H1 (cell line): Measurements from ENCODE around the gene C6orf62. TPM values are rescaled to one million over a fixed set of nuclear protein-coding genes. Genes with fewer than 3 reads are reported as not detected.

Experiments
- CTCF ChIA-PET: fragments of 300-600 bp; sonication (Branson Sonifier 250); formaldehyde crosslinking; loops from one replicate; lab custom pipeline; 2021; ENCODE audit not compliant: partially characterized antibody; lab: Charles Lee
- POLR2A ChIA-PET: fragments of 300-600 bp; sonication (Branson Sonifier 250); formaldehyde crosslinking; loops from one replicate; lab custom pipeline; 2021; ENCODE audit warnings: inconsistent platforms; ENCODE audit not compliant: partially characterized antibody; lab: Charles Lee
- DNase-seq, 2 experiments: peaks; one replicate each; pipeline versions ENCODE4 v3.0.0 to v3.0.0-alpha.2; 2010 to 2022; ENCODE audit warnings: low spot score in 2 of 2, low read depth in 1 of 2, mixed read lengths in 1 of 2
- FAIRE-seq: peaks from 2 replicates; lab custom pipeline; 2011; peaks lifted over from hg19 to GRCh38; lab: Jason Lieb, UNC
- H2AFZ ChIP-seq: 2 replicates; pipeline ENCODE4 v1.8.1; 2012; ENCODE audit warnings: low read length, inconsistent platforms
- H2AK5ac ChIP-seq: 2 replicates; pipeline ENCODE4 v1.6.1; 2013; ENCODE audit warnings: low read depth, low read length
- H2BK120ac ChIP-seq: replicated peaks from 2 replicates; pipeline ENCODE3; 2013; ENCODE audit warnings: low read depth, low read length, inconsistent platforms
- H2BK12ac ChIP-seq: 2 replicates; pipeline ENCODE4 v1.6.1; 2013; ENCODE audit warnings: low read depth, low read length
- H2BK15ac ChIP-seq: 2 replicates; pipeline ENCODE4 v1.6.1; 2013; ENCODE audit warnings: low read length
- H2BK20ac ChIP-seq: 2 replicates; pipeline ENCODE4 v1.6.1; 2013; ENCODE audit warnings: low read length
- H2BK5ac ChIP-seq: 2 replicates; pipeline ENCODE4 v1.6.1; 2013; ENCODE audit warnings: low read depth, low read length
- H3K14ac ChIP-seq: 2 replicates; pipeline ENCODE4 v1.6.1; 2013; ENCODE audit warnings: inconsistent platforms; ENCODE audit not compliant: insufficient read length
- H3K18ac ChIP-seq: 2 replicates; pipeline ENCODE4 v1.6.1; 2013; ENCODE audit warnings: low read length; ENCODE audit errors: extremely low read depth
- H3K23ac ChIP-seq: 2 replicates; pipeline ENCODE4 v1.6.1; 2013; ENCODE audit warnings: inconsistent platforms; ENCODE audit not compliant: insufficient read length
- H3K23me2 ChIP-seq: 2 replicates; pipeline ENCODE4 v1.6.1; 2013; ENCODE audit warnings: low read depth, low read length
- H3K27ac ChIP-seq: 2 replicates; pipeline ENCODE4 v1.6.1; 2011; ENCODE audit warnings: low read depth, low read length, inconsistent platforms
- H3K27me3 ChIP-seq, 4 experiments: replicated peaks in 1 of 4; 1 replicate in 1 of 4; 2 replicates in 3 of 4; pipeline versions ENCODE4 v1.6.1 to v1.8.1; 2011 to 2013; ENCODE audit warnings: low read length in 3 of 4, mild to moderate bottlenecking in 3 of 4, inconsistent platforms in 2 of 4, mixed read lengths in 2 of 4, moderate library complexity in 1 of 4; ENCODE audit not compliant: control insufficient read depth in 3 of 4, insufficient read depth in 3 of 4; ENCODE audit errors: extremely low read depth in 1 of 4
- H3K36me3 ChIP-seq, 4 experiments: 2 replicates each; pipeline versions ENCODE4 v1.6.1 to v1.8.1; 2011 to 2013; ENCODE audit warnings: mild to moderate bottlenecking in 4 of 4, low read length in 3 of 4, moderate library complexity in 2 of 4, control low read depth in 1 of 4, inconsistent platforms in 1 of 4; ENCODE audit not compliant: insufficient read depth in 4 of 4, control insufficient read depth in 2 of 4
- H3K4ac ChIP-seq: replicated peaks from 2 replicates; pipeline ENCODE3; 2013; ENCODE audit warnings: low read length, low read depth, mixed read lengths, inconsistent platforms; ENCODE audit not compliant: insufficient read length
- H3K4me1 ChIP-seq, 4 experiments: replicated peaks in 1 of 4; 1 replicate in 1 of 4; 2 replicates in 3 of 4; pipeline versions ENCODE4 v1.6.1 to v1.8.1; 2011 to 2013; ENCODE audit warnings: low read length in 3 of 4, inconsistent platforms in 2 of 4, mixed read lengths in 1 of 4; ENCODE audit not compliant: insufficient read depth in 4 of 4, control insufficient read depth in 3 of 4
- H3K4me2 ChIP-seq, 2 experiments: 2 replicates each; pipeline versions ENCODE4 v1.6.1 to v1.8.1; 2011 to 2013; ENCODE audit warnings: low read depth in 2 of 2, low read length in 2 of 2, control low read depth in 1 of 2, inconsistent platforms in 1 of 2, mild to moderate bottlenecking in 1 of 2; ENCODE audit not compliant: insufficient read depth in 1 of 2
- H3K4me3 ChIP-seq, 4 experiments: fragments of 200-600, 300-600 bp in 1 of 4; sonication (generic), shearing (Covaris generic), sonication (Bioruptor Twin) in 1 of 4; 2 replicates each; pipeline versions ENCODE4 v1.5.1 to v1.8.1; 2011 to 2016; ENCODE audit warnings: low read length in 4 of 4, low read depth in 3 of 4, control low read depth in 2 of 4, inconsistent platforms in 2 of 4, mild to moderate bottlenecking in 2 of 4, mixed read lengths in 1 of 4, moderate library complexity in 1 of 4; ENCODE audit not compliant: insufficient read depth in 2 of 4; ENCODE audit errors: extremely low read depth in 1 of 4
- H3K56ac ChIP-seq: replicated peaks from 2 replicates; pipeline ENCODE3; 2013; ENCODE audit warnings: low read depth, mild to moderate bottlenecking, mixed read lengths, low read length, inconsistent platforms; ENCODE audit not compliant: insufficient read length
- H3K79me1 ChIP-seq: 2 replicates; pipeline ENCODE4 v1.6.1; 2013; ENCODE audit warnings: low read depth, low read length, control low read depth
- H3K79me2 ChIP-seq, 2 experiments: 2 replicates each; pipeline versions ENCODE4 v1.6.1 to v1.8.1; 2012 to 2013; ENCODE audit warnings: low read length in 2 of 2, mild to moderate bottlenecking in 2 of 2, inconsistent platforms in 1 of 2; ENCODE audit not compliant: insufficient read depth in 2 of 2, control insufficient read depth in 1 of 2
- H3K9ac ChIP-seq, 4 experiments: replicated peaks in 1 of 4; 1 replicate in 1 of 4; 2 replicates in 3 of 4; pipeline versions ENCODE4 v1.6.1 to v1.8.1; 2011 to 2013; ENCODE audit warnings: low read depth in 3 of 4, low read length in 3 of 4, control low read depth in 2 of 4, mild to moderate bottlenecking in 2 of 4, moderate library complexity in 2 of 4, inconsistent platforms in 1 of 4; ENCODE audit errors: extremely low read depth in 1 of 4
- H3K9me3 ChIP-seq, 2 experiments: 2 replicates each; pipeline versions ENCODE4 v1.6.1 to v1.8.1; 2012 to 2013; ENCODE audit warnings: mild to moderate bottlenecking in 2 of 2, moderate library complexity in 2 of 2, control low read depth in 1 of 2, inconsistent platforms in 1 of 2, low read depth in 1 of 2, low read length in 1 of 2, mixed read lengths in 1 of 2; ENCODE audit not compliant: insufficient read depth in 2 of 2
- H4K20me1 ChIP-seq, 2 experiments: replicated peaks in 1 of 2; 2 replicates each; pipeline versions ENCODE3 to v1.8.1; 2011 to 2013; ENCODE audit warnings: inconsistent platforms in 2 of 2, low read length in 2 of 2, mild to moderate bottlenecking in 1 of 2; ENCODE audit not compliant: insufficient read depth in 2 of 2, control insufficient read depth in 1 of 2
- H4K5ac ChIP-seq: 2 replicates; pipeline ENCODE4 v1.6.1; 2013; ENCODE audit warnings: low read length, low read depth, mixed read lengths, inconsistent platforms; ENCODE audit not compliant: insufficient read length
- H4K8ac ChIP-seq: 2 replicates; pipeline ENCODE4 v1.8.0; 2013; ENCODE audit warnings: mild to moderate bottlenecking, moderate library complexity, low read length, inconsistent platforms; ENCODE audit not compliant: insufficient read depth; ENCODE audit errors: extremely low read depth
- H4K91ac ChIP-seq: replicated peaks from 2 replicates; pipeline ENCODE3; 2013; ENCODE audit warnings: low read length, mixed read lengths, inconsistent platforms; ENCODE audit not compliant: insufficient read length
- BRCA1 ChIP-seq: IDR thresholded peaks from 2 replicates; pipeline ENCODE4 v1.6.1; 2012; ENCODE audit warnings: low read depth, low read length, improper control_type of control experiment
- CEBPB ChIP-seq: IDR thresholded peaks from 2 replicates; pipeline ENCODE4 v1.6.1; 2012; ENCODE audit warnings: low read depth, low read length
- JUN ChIP-seq: IDR thresholded peaks from 2 replicates; pipeline ENCODE4 v1.6.1; 2011; ENCODE audit warnings: low read depth, mild to moderate bottlenecking, improper control_type of control experiment, low read length
- NANOG ChIP-seq: IDR thresholded peaks from 2 replicates; pipeline ENCODE4 v1.6.1; 2011; ENCODE audit warnings: low read length, low read depth, mild to moderate bottlenecking, inconsistent platforms; ENCODE audit not compliant: insufficient read depth, poor library complexity, severe bottlenecking
- POLR2AphosphoS5 ChIP-seq: IDR thresholded peaks from 2 replicates; pipeline ENCODE4 v1.6.1; 2011; ENCODE audit warnings: low read depth, low read length
- POU5F1 ChIP-seq: IDR thresholded peaks from 2 replicates; pipeline ENCODE4 v1.6.1; 2011; ENCODE audit warnings: low read depth, mild to moderate bottlenecking, low read length, moderate library complexity
- RFX5 ChIP-seq: IDR thresholded peaks from 2 replicates; pipeline ENCODE4 v1.6.1; 2011; ENCODE audit warnings: low read depth, low read length, improper control_type of control experiment, borderline replicate concordance
- SAP30 ChIP-seq: fragments of 300-600 bp; sonication (generic); IDR thresholded peaks from 2 replicates; pipeline ENCODE4 v1.7.1; 2012; ENCODE audit warnings: low read length, moderate library complexity, mild to moderate bottlenecking, inconsistent platforms; ENCODE audit not compliant: insufficient read depth, insufficient replicate concordance
- SIX5 ChIP-seq: IDR thresholded peaks from 2 replicates; pipeline ENCODE4 v1.6.1; 2011; ENCODE audit warnings: mild to moderate bottlenecking, low read depth, low read length
- SP2 ChIP-seq: IDR thresholded peaks from 2 replicates; pipeline ENCODE4 v1.6.1; 2012; ENCODE audit warnings: mild to moderate bottlenecking, low read length, inconsistent platforms
- SP4 ChIP-seq: IDR thresholded peaks from 2 replicates; pipeline ENCODE4 v1.6.1; 2012; ENCODE audit warnings: low read length, inconsistent platforms
- SRF ChIP-seq: IDR thresholded peaks from 2 replicates; pipeline ENCODE4 v1.6.1; 2011; ENCODE audit warnings: mild to moderate bottlenecking, low read depth, low read length, moderate library complexity
- TBP ChIP-seq: IDR thresholded peaks from 2 replicates; pipeline ENCODE4 v1.6.1; 2011; ENCODE audit warnings: low read depth, low read length, improper control_type of control experiment
- YY1 ChIP-seq: IDR thresholded peaks from 2 replicates; pipeline ENCODE4 v1.6.1; 2011; ENCODE audit warnings: low read depth, mild to moderate bottlenecking, low read length
- WGBS, 2 experiments: shearing (Covaris generic) in 1 of 2; methylation state at CpG; one replicate each; pipeline versions ENCODE4 v1.1.6 to v1.1.7; 2013 to 2015; ENCODE audit warnings: low lambda C conversion rate in 2 of 2, mixed read lengths in 2 of 2, inconsistent platforms in 1 of 2, low coverage in 1 of 2, missing lambda C conversion rate in 1 of 2; ENCODE audit not compliant: insufficient replicate concordance in 2 of 2, insufficient coverage in 1 of 2, insufficient read length in 1 of 2; ENCODE audit errors: extremely low coverage in 1 of 2, missing lambda C conversion rate in 1 of 2; 5-methylcytosine and 5-hydroxymethylcytosine counted together
- polyA plus RNA-seq, 7 experiments: library from polyadenylated mRNA; depleted of rRNA in 3 of 7; stranded (reverse) in 5 of 7; unstranded in 2 of 7; fragments of >200 nt in 5 of 7; fragments of 200-250 nt in 2 of 7; gene quantifications; 1 replicate in 5 of 7; 2 replicates in 1 of 7; 4 replicates in 1 of 7; pipeline versions ENCODE4 v1.2.1 to v1.2.3, GENCODE V29; 2011 to 2013; ENCODE audit warnings: missing spikeins in 2 of 7, mixed read lengths in 2 of 7
- total RNA-seq: library from RNA; stranded (reverse); fragmentation: NEBNext Ultra II Directional; extraction: Animal tissue kit (Norgen Biotek cat#: 25700); gene quantifications from 2 replicates; pipeline ENCODE4 v1.2.1, GENCODE V29; 2021

The C6orf62 gene
- total and polyA plus RNA-seq, 2 of the 8 experiments (the other 6 are each of a cell fraction or from before 2014, with no cell fraction given): 25.6 to 101 TPM

GRCh38 chr6:24694198-24694597 is 24.8 kb downstream of the C6orf62 start:
- Histone ChIP-seq H3K27ac (no peak overlapping the region), H4K20me1 (no peaks in the 10 kb centered on the region), H3K56ac (no peak overlapping the region), H3K79me2 (no peaks in the 10 kb centered on the region), H2AFZ (no peak overlapping the region), H4K8ac (no peak overlapping the region), H3K36me3 (peaks cover 0 to 11% (median 5%) of the 10 kb centered on the region in 4 experiments; a peak in 3 of 8 replicates), H3K79me1 (no peaks in the 10 kb centered on the region), H3K4me1 (no peaks in the 10 kb centered on the region), H3K27me3 (no peaks in the 10 kb centered on the region), H3K18ac (no peak overlapping the region), H3K4ac (no peak overlapping the region), H3K23ac (no peak overlapping the region), H3K4me3 (no peak overlapping the region), H2BK5ac (no peak overlapping the region), H3K4me2 (no peak overlapping the region), H3K9ac (no peak overlapping the region), H4K91ac (no peak overlapping the region), H2BK20ac (no peak overlapping the region), H4K5ac (no peak overlapping the region), H2BK12ac (no peak overlapping the region), H3K14ac (no peak overlapping the region), H2BK15ac (no peak overlapping the region), H2BK120ac (no peak overlapping the region), H2AK5ac (no peak overlapping the region), H3K9me3 (no peaks in the 10 kb centered on the region), H3K23me2 (no peaks in the 10 kb centered on the region)
- DNase-seq: no peak
- TF ChIP-seq CEBPB (no peak), YY1 (no peak), SP4 (no peak), SRF (no peak), POU5F1 (no peak), RFX5 (no peak), SIX5 (no peak), TBP (no peak), JUN (no peak), BRCA1 (no peak), SP2 (no peak), POLR2AphosphoS5 (no peak), NANOG (no peak), SAP30 (no peak)
- POLR2A ChIA-PET: interaction anchor here (0.8 to 1.1 kb wide), 2 partner anchors 110 to 112 kb away, joined by 3 to 4 read pairs; no protein-coding TSS in a partner anchor
- no peak for FAIRE-seq
- 91% methylated on average over 1 of the region's 1 CpG; no CpG with 5 or more reads in 1 of the 2 experiments for WGBS, 2 experiments
- CTCF ChIA-PET: interaction anchor here (0.8 to 3.7 kb wide), 11 partner anchors 10 to 418 kb away, joined by 3 to 23 read pairs (median 4); partner anchors contain the start of gene KIAA0319
